Measurements from ENCODE around the gene SPAM1.

Gene SPAM1

GRCh38 chr7:123977081-123977480 lies 52.0 kb downstream of the SPAM1 start:
- no peak for TF ChIP-seq CTCF (IDR thresholded peaks at IDR 0.05; ENCODE audit: low read depth, low read length)
- no peak overlapping the region for H3K4me3 ChIP-seq (ENCODE audit: low read depth, low read length)

GRCh38 chr7:123979876-123980275 lies 54.8 kb downstream of the SPAM1 start:
- no peak overlapping the region for H3K4me3 ChIP-seq (ENCODE audit: low read depth, low read length)
- no peak for TF ChIP-seq CTCF (IDR thresholded peaks at IDR 0.05; ENCODE audit: low read depth, low read length)

- no peak for TF ChIP-seq CTCF (IDR thresholded peaks at IDR 0.05; ENCODE audit: low read depth, low read length)
- no peak overlapping the region for H3K4me3 ChIP-seq (ENCODE audit: low read depth, low read length)
Measured at GRCh38 chr7:123987445-123987844, 62.4 kb downstream of the SPAM1 start.

GRCh38 chr7:123992913-123993518 lies 68.0 kb downstream of the SPAM1 start:
- no peak overlapping the region for H3K4me3 ChIP-seq (ENCODE audit: low read depth, low read length)
- TF ChIP-seq CTCF (IDR thresholded peaks at IDR 0.05; ENCODE audit: low read depth, low read length), result no peak

GRCh38 chr7:123993996-123994395 lies 69.0 kb downstream of the SPAM1 start:
- no peak overlapping the region for H3K4me3 ChIP-seq (ENCODE audit: low read depth, low read length)
- TF ChIP-seq CTCF (IDR thresholded peaks at IDR 0.05; ENCODE audit: low read depth, low read length), result no peak

GRCh38 chr7:123994449-123994848 lies 69.4 kb downstream of the SPAM1 start:
- TF ChIP-seq CTCF (IDR thresholded peaks at IDR 0.05; ENCODE audit: low read depth, low read length), result no peak
- no peak overlapping the region for H3K4me3 ChIP-seq (ENCODE audit: low read depth, low read length)

- TF ChIP-seq CTCF (IDR thresholded peaks at IDR 0.05; ENCODE audit: low read depth, low read length), result no peak
- H3K4me3 ChIP-seq (ENCODE audit: low read depth, low read length), result no peak overlapping the region
Measured at GRCh38 chr7:123995617-123996326, 70.7 kb downstream of the SPAM1 start.
